ENCODE results near the gene ITGA6. TPM values are rescaled to one million over a fixed set of nuclear protein-coding genes. Genes with fewer than 3 reads are reported as not detected.
A peak's percentile ranks its signal among the peaks of the same experiment; 100 is the strongest.

Gene ITGA6
- total RNA-seq (51.4 and 64.8 TPM in 2 replicates), polyA plus RNA-seq (16.7 and 19.0 TPM in 2 replicates)

- Histone ChIP-seq H3K9me3 (ENCODE audit: low read depth) (no peaks in the 10 kb centered on the region), H3K4me1 (ENCODE audit: insufficient read depth) (peaks cover 6% of the 10 kb centered on the region), H3K4me3 (peak within 1 kb of the TSS; percentile 80), H3K27me3 (peaks cover 3% of the 10 kb centered on the region), H4K20me1 (ENCODE audit: insufficient read depth, poor library complexity, severe bottlenecking) (no peaks in the 10 kb centered on the region), H3K9me2 (replicated peaks; ENCODE audit: insufficient read depth) (no peaks in the 10 kb centered on the region), H2AFZ (peak within 1 kb of the TSS; percentile 37), H3K36me3 (replicated peaks; ENCODE audit: insufficient read depth, low read depth) (no peaks in the 10 kb centered on the region), H3K27ac (peak within 1 kb of the TSS; percentile 95), H3K4me2 (peak within 1 kb of the TSS; percentile 89), H3K79me2 (peaks cover 25% of the 10 kb centered on the region)
- DNase-seq (ENCODE audit: low spot score) = peak; percentile 89
- WGBS (ENCODE audit: low lambda C conversion rate, missing lambda C conversion rate) = 1% methylated on average over 49 of the region's 79 CpGs
- TF ChIP-seq EZH2 (IDR thresholded peaks at IDR 0.05; ENCODE audit: borderline replicate concordance) (no peak), EZH2phosphoT487 (IDR thresholded peaks at IDR 0.05; ENCODE audit: low read depth, severe bottlenecking, unreplicated experiment) (no peak), CTCF (IDR thresholded peaks at IDR 0.05; ENCODE audit: poor library complexity) (no peak)
Measured at GRCh38 chr2:172427256-172427989, at the start of gene ITGA6. ITGA6 (plus strand) TSS chr2:172427586.

GRCh38 chr2:172380436-172381274, 46.7 kb upstream of the ITGA6 start:
- Histone ChIP-seq H3K79me2 (no peaks in the 10 kb centered on the region), H3K36me3 (replicated peaks; ENCODE audit: insufficient read depth, low read depth) (no peaks in the 10 kb centered on the region), H2AFZ (no peak overlapping the region), H3K4me2 (no peak overlapping the region), H3K27me3 (no peaks in the 10 kb centered on the region), H3K9me3 (ENCODE audit: low read depth) (no peaks in the 10 kb centered on the region), H3K4me3 (no peak overlapping the region), H3K27ac (no peak overlapping the region), H3K9me2 (replicated peaks; ENCODE audit: insufficient read depth) (no peaks in the 10 kb centered on the region), H4K20me1 (ENCODE audit: insufficient read depth, poor library complexity, severe bottlenecking) (no peaks in the 10 kb centered on the region), H3K4me1 (ENCODE audit: insufficient read depth) (peaks cover 8% of the 10 kb centered on the region)
- 30% methylated on average over 8 of the region's 8 CpGs for WGBS (ENCODE audit: low lambda C conversion rate, missing lambda C conversion rate)
- DNase-seq (ENCODE audit: low spot score) = no peak
- no peak for TF ChIP-seq EZH2phosphoT487 (IDR thresholded peaks at IDR 0.05; ENCODE audit: low read depth, severe bottlenecking, unreplicated experiment)
- no peak for TF ChIP-seq CTCF (IDR thresholded peaks at IDR 0.05; ENCODE audit: poor library complexity)
- TF ChIP-seq EZH2 (IDR thresholded peaks at IDR 0.05; ENCODE audit: borderline replicate concordance) = no peak

- no peak overlapping the region for H3K4me3 ChIP-seq
- no peaks in the 10 kb centered on the region for H3K36me3 ChIP-seq (replicated peaks; ENCODE audit: insufficient read depth, low read depth)
- H3K9me3 ChIP-seq (ENCODE audit: low read depth) = no peaks in the 10 kb centered on the region
- no peaks in the 10 kb centered on the region for H3K27me3 ChIP-seq
- H2AFZ ChIP-seq = no peak overlapping the region
- no peaks in the 10 kb centered on the region for H4K20me1 ChIP-seq (ENCODE audit: insufficient read depth, poor library complexity, severe bottlenecking)
- WGBS (ENCODE audit: low lambda C conversion rate, missing lambda C conversion rate) = 57% methylated on average over 3 of the region's 3 CpGs
- no peak overlapping the region for H3K4me2 ChIP-seq
- no peak for TF ChIP-seq CTCF (IDR thresholded peaks at IDR 0.05; ENCODE audit: poor library complexity)
- TF ChIP-seq EZH2phosphoT487 (IDR thresholded peaks at IDR 0.05; ENCODE audit: low read depth, severe bottlenecking, unreplicated experiment) = no peak
- no peak for TF ChIP-seq EZH2 (IDR thresholded peaks at IDR 0.05; ENCODE audit: borderline replicate concordance)
- H3K9me2 ChIP-seq (replicated peaks; ENCODE audit: insufficient read depth) = no peaks in the 10 kb centered on the region
- no peak overlapping the region for H3K27ac ChIP-seq
- H3K79me2 ChIP-seq = no peaks in the 10 kb centered on the region
- no peak for DNase-seq (ENCODE audit: low spot score)
- peaks cover 8% of the 10 kb centered on the region for H3K4me1 ChIP-seq (ENCODE audit: insufficient read depth)
Measured at GRCh38 chr2:172381275-172382027, 45.9 kb upstream of the ITGA6 start.
